Activated CD4-positive, alpha-beta T cell treated with anti-CD3 and anti-CD28 coated beads, Interleukin-2, amount 50 U/mL, for 1 hour (primary cell): Measurements from ENCODE around the gene HTR2A.

Experiments used
- DNase-seq: peaks from one replicate; pipeline ENCODE4 v3.0.0-alpha.2; 2020

The HTR2A gene

DNA sequence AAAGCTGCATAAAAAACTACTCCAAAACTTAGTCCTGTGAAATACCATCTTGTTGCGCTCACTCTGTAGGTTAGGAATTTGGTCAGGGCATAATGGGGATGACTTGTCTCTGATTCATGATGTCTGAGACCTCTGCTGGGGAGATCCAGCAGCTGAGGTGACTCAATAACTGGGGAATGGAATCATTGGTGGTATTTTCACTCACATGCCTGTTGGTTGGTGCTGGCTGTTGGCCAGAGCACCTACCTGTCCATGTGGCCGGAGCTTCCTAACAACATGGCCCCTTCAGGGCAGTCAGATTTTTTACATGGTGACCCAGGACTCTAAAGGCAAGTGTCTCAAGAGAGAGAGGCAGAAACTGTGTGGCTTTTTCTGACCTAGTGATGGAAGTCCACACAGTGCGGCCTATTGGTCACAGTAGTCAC lies 92.5 kb downstream of the HTR2A start:
- DNase-seq = no peak

DNA sequence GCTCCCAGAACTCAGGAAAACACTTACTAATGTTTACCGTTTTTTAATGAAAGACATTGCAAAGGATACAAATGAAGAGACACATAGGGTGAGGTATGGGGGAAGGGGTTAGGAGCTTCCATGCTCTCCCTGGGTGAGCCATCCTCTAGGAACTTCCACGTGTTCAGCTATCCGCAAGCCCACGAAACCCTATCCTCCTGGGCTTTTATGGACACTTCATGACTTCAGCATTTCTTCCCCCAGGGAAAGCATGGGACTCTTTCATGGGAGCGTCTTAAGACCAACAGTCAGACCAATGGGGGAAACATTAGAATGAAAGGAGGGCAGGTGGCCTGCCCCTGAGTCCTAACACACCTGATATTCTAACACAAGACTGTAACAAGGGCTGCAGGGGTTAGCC lies 93.3 kb downstream of the HTR2A start:
- DNase-seq = no peak

DNA sequence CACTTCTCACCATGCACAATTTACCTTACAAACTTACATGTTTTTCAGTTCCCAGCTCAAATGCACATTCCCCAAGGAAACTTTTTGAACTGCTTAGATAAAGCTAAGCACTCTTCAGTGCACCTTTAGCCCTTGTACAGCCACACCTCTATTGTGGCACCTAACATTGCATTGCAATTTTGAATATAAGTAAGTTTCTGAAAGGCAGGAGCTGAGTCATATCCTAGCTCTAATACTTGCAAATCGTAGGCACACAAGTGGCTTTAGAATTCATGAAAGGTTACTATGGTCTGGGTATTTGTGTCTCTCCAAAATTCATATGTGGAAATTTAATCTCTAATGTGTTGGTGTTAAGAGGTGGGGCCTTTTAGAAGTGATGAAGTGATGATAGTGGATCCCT lies 95.0 kb downstream of the HTR2A start:
- DNase-seq = no peak

DNA sequence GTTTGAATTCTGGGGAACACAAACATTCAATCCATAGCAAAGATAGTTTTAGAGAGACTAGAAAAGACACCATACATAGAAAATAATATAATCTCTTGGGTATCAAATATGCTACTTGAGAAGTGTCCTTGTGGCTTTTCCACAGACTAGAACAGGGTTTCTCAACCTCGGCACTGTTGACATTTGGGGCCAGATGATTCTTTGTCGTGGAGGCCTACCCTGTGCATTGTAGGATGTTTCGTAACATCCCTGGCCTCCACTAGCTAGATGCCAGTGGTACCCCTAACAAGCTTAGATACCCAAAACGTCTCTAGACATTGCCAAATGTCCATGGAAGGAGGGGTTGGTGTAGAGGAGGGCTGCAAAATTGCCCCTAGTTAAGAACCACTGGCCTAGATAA lies 97.7 kb downstream of the HTR2A start:
- DNase-seq = no peak

DNA sequence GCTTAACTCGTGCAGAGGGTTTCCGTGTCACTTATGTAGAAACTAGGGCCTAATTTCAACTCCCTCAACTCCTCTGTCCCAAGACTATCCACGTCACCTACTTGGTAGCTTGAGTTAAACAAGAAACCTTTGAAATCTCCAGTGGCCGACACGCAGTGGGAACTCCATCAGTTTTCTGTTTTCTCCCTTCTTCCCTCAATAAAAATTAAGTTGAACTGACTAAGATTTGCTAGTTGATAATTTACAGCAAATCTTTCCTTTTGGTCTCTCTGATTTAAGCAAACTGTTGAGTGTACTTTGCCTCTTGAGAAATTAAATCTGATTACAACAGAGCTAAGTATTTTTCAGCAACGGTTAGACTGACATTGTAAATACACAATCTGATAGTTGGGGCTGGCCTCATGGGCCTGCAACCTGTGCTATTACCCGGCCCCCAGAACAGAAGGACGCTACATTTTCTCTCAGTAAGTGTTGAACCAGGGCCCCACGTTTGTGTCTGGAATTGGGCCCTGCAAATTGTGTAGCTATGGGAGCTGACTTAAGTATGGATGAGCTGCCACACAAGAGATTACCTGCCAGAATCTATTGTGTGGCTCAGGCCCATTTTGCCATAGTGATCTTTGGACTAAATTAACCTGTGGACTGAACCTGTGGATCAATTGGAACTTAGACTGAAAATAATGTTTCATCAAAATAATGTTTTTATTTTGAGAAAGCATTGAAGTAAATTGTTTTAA lies 99.2 kb downstream of the HTR2A start:
- DNase-seq = no peak

DNA sequence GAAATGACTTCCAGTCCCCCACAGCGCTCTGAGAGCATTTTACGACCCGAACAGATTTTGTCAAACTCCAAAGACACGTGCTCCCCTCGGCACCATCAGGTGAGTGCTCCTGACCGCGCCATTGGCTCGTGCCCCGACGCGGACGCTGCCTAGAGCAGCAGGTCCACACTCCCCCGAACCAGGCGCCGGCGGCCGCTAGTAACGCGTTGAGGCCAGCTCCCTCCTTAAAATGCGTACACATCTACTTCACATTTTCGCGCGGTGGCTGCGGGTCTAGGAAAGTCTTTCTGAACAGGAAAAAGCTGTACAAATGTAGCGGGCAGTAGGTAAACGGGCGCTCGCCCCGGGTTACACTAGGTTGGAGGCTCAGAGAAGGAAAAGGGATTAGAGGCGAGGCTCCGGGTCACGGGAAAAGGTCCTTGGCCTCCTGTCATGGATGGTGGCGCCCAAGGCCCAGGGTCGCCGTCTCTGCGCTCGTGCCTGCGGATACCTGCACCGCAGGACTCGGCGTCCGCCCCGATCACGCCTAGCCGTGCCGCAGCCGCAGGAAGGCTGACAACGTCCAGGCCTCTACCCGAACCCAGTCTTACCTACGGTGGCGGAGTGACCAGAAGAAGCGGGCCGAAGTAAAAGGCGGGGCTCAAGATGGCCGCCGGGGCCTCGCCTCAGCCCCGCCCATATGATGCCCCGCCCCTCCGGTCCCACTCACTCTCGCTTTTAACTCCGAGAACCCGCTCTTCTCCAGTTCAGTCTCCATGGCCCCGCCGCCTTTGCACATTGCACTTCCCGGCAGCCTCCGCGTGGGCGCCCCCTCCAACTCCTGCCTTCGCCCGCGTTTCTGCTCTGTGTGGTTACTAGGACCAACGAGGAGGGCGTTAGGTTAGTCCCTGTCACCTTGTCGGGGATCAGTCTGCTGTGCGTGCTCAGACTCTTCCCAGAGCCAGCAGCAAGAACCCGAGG lies 100.1 kb downstream of the HTR2A start, which contains the start of gene ESD:
ESD (minus strand) TSS at position 647 of the 960 bp plus-strand sequence. CDS start 5,748 bp downstream, outside the sequence.
- DNase-seq = peak; percentile 90

DNA sequence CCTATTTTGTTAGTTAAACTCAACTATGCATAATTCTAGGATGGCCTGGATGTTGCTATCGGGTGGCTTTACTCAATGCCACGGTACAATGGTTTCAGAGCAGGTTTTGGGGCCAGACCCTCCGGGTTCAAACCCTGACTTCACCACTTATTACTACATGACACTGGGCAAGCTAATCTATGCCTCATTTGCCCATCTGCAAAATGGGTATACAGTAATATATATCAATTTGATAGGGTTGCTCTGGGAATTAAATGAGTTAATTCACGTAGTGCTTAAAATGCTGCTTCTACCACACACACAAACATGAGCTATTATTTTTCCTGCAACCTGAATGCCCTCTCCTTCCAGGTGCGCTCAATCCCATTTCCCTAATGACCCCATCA lies 100.7 kb downstream of the HTR2A start:
- no peak for DNase-seq

DNA sequence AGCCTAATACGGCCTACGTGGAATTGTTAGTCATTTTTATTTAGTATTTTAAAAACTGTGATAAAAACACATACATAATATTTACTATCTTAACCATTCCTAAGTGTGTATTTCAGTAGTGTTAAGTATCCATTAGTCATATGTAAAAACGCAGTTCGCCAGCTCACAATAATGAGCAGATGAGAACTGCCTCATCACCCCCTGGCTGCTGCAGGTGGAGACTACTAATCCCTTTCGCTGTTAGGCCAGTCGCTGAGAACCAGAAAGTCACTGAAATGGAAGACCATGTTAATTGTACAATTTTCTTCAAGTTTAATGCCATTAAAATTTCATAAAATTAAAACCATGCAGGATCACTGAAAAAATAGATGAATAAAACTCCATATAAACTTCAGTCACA lies 101.5 kb downstream of the HTR2A start:
- DNase-seq = no peak

DNA sequence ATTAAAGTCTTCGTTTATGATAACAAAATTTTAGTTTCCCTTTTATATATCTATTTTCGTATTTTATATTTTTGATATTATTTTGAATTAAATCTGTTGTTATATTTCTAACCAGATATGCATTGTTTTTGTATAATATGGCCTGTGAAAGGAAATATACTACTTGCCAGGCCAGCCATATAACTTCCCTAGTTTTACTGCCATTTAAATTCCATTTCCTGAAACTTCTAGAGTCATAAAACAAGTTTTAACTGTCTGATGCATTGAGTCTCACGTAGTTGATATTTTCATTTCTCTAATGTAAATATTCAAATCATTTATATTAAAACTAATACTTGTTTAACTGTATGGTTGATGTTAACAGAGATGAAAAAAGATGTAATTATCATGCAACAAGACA lies 113.3 kb downstream of the HTR2A start:
- DNase-seq = no peak

DNA sequence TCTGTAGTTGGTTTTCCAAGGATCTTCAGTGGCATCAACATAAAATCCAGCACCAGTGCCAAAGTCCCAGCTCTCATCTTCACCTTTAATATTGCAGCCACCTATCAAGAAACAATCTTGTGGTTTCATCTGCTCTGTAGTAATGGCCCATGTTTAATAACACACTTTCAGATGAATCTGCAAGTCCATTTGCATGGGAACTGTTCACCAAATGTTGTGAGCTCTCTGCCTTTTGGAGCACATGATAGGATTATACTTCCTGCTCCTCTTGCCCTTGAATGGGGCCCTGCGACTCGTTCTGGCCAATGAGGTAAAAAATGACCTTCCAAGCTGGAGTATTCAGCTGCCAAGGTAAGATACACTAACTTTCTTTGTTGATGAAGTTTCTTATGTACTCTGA lies 114.2 kb downstream of the HTR2A start:
- no peak for DNase-seq

DNA sequence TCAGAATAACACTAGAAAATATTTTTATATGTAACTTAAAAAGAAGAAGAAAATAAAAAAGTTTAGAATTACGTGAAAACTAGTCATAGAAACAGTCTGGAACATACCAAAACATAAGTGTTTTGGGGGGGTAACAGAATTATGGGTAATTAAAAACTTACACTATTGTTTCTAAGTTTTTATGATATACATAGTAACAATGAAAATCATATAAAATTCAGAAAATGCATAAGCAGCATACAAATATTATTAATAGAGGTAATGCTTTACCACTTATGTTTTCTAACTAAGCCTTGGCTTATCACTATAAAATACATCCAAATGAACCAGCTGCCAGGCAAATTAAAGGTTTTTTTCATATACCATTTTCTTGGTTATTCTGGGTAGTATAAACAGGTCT lies 114.8 kb downstream of the HTR2A start:
- DNase-seq = no peak
